Measurements from ENCODE around the gene GHR. TPM values are rescaled to one million over a fixed set of nuclear protein-coding genes. Genes with fewer than 3 reads are reported as not detected.

GHR gene
- total and polyA plus RNA-seq, 2 donors (not counting 3 experiments of a cell fraction or from before 2014, with no cell fraction given) = 0.27 to 0.28 TPM

GRCh38 chr5:42498000-42498399, 74.8 kb downstream of the GHR start:
- POLR2A ChIA-PET = no interaction called here

More at GRCh38 chr5:42498000-42498399, 74.8 kb downstream of the GHR start:
- Histone ChIP-seq H3K79me2 (ENCODE audit: control insufficient read depth, insufficient read depth, low read length) (no peaks in the 10 kb centered on the region), H3K27ac (ENCODE audit: insufficient read depth, low read depth, low read length) (no peak overlapping the region), H3K4me1 (ENCODE audit: control insufficient read depth, extremely low read depth, insufficient read depth, low read length) (no peaks in the 10 kb centered on the region), H3K4me2 (ENCODE audit: insufficient read depth, low read length) (no peak overlapping the region), H3K36me3 (ENCODE audit: control insufficient read depth in 2 of 2, extremely low read depth in 1 of 2, insufficient read depth in 2 of 2, low read length in 2 of 2) (no peaks in the 10 kb centered on the region), H3K4me3 (replicated peaks in 1 of 3; ENCODE audit: insufficient read depth in 1 of 3, low read depth in 1 of 3, low read length in 3 of 3) (no peak overlapping the region), H3K9me3 (replicated peaks; ENCODE audit: control insufficient read depth, insufficient read depth, low read length) (no peaks in the 10 kb centered on the region), H4K20me1 (replicated peaks; ENCODE audit: control insufficient read depth, extremely low read depth, insufficient read depth, low read length) (no peaks in the 10 kb centered on the region), H2AFZ (ENCODE audit: low read depth, low read length) (no peak overlapping the region), H3K9ac (replicated peaks; ENCODE audit: extremely low read depth, insufficient read depth, low read length) (no peak overlapping the region), H3K27me3 (ENCODE audit: control insufficient read depth in 2 of 2, insufficient read depth in 2 of 2, low read length in 2 of 2) (peaks cover 0 to 3% of the 10 kb centered on the region in 2 experiments), H3K9me1 (replicated peaks; ENCODE audit: control insufficient read depth, extremely low read depth, insufficient read depth, low read length) (no peaks in the 10 kb centered on the region)
- CTCF ChIA-PET = no interaction called here
- no peak for FAIRE-seq
- DNase-seq (ENCODE audit: low read depth, low spot score) = no peak
- BruUV-seq (replicated peaks) = no TSS peak
- TF ChIP-seq EZH2 (IDR thresholded peaks at IDR 0.05; ENCODE audit: borderline replicate concordance, low read depth, low read length, severe bottlenecking) (no peak), GATA2 (IDR thresholded peaks at IDR 0.05; ENCODE audit: insufficient read depth, insufficient read length, low read depth, low read length) (no peak), MYC (IDR thresholded peaks at IDR 0.05; ENCODE audit: low read depth, low read length) (no peak), MAX (IDR thresholded peaks at IDR 0.05; ENCODE audit: insufficient read depth, insufficient read length) (no peak), CTCF (IDR thresholded peaks at IDR 0.05; ENCODE audit: extremely low read depth in 1 of 2, insufficient read depth in 1 of 2, low read depth in 1 of 2, low read length in 2 of 2) (no peak), FOS (IDR thresholded peaks at IDR 0.05; ENCODE audit: borderline replicate concordance, insufficient read depth, low read length) (no peak), POLR2A (IDR thresholded peaks at IDR 0.05; ENCODE audit: low read depth, low read length) (no peak), POLR2AphosphoS5 (IDR thresholded peaks at IDR 0.05; ENCODE audit: insufficient read depth, low read depth, low read length) (no peak), JUN (IDR thresholded peaks at IDR 0.05; ENCODE audit: borderline replicate concordance, insufficient read depth, insufficient read length, low read depth) (no peak)
- dilution Hi-C loops (cut with MboI; ENCODE audit: extremely low pct_ligation_motif_present, low sequenced_read_pairs) (no loop called here), intact Hi-C loops (cut with micrococcal nuclease) (no loop called here)
